ENCODE data around the gene IGSF23.

DNA sequence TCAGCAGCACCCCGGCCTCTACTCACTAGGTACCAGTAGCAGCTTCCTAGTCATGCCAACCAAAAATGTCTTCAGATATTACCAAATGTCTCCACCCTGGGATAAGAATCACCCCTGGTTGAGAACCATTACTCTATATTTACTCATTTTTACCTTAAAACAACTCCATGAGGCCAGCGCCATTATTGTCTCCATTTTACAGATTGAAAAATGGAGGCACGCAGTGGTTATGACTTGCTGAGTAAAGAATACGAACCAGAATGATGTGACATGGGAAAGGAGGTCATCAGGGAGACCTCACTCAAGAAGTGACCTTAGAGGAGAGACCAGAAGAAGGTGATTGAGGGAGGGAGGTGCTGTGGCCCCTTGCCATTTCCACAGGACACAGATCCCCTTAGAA is 60.1 kb downstream of the IGSF23 start:
- TF ChIP-seq ZBTB39 (CRISPR knock-in tag; IDR thresholded peaks at IDR 0.05) = no peak
- TF ChIP-seq ZNF709 (CRISPR knock-in tag; IDR thresholded peaks at IDR 0.05) = no peak
- no peak for TF ChIP-seq UBTF (CRISPR knock-in tag; IDR thresholded peaks at IDR 0.05)
- TF ChIP-seq KDM6A (CRISPR knock-in tag; IDR thresholded peaks at IDR 0.05; ENCODE audit: low read depth) = no peak
